ENCODE measurements around the gene NALCN. TPM values are rescaled to one million over a fixed set of nuclear protein-coding genes. Genes with fewer than 3 reads are reported as not detected.

The NALCN gene
- total and polyA plus RNA-seq, 10 donors = 0.02 to 0.13 (median 0.09) TPM; not detected in 2

DNA sequence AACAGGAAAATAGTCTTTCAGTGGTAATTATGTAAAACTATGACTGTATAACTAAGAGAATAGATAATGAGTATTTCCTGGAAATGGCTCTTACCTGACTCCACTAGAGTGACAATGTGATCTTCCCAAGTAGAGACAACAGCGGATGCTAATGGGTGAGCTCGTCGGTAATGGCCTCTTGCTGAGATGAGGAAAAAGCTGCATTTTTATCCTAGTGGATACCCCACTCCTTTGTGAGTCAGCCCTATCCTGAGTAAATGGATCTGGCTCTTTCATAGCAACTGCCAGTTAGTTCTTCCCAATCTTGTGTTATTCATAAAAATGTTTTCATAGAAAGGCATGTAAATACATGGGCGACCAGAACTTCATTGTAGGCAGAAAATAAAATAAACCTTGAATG lies 299.5 kb downstream of the NALCN start:
- WGBS, 5 donors = 65 to 83% (median 77%) methylated on average over 4 of the region's 4 CpGs
- DNase-seq = no peak
- H3K9me3 ChIP-seq = no peaks in the 10 kb centered on the region
- no peak overlapping the region for H3K27ac ChIP-seq
- H3K4me1 ChIP-seq = no peaks in the 10 kb centered on the region
- no peak overlapping the region for H3K4me3 ChIP-seq
- no peaks in the 10 kb centered on the region for H3K27me3 ChIP-seq (replicated peaks in 1 of 7)
- no peaks in the 10 kb centered on the region for H3K36me3 ChIP-seq
- intact Hi-C loops (cut with DNase I; ENCODE audit: low total_unique reads) = no loop called here
- TF ChIP-seq POLR2A (IDR thresholded peaks at IDR 0.05) (no peak), POLR2AphosphoS5 (IDR thresholded peaks at IDR 0.05) (no peak)
- TF ChIP-seq, protein P1, sequence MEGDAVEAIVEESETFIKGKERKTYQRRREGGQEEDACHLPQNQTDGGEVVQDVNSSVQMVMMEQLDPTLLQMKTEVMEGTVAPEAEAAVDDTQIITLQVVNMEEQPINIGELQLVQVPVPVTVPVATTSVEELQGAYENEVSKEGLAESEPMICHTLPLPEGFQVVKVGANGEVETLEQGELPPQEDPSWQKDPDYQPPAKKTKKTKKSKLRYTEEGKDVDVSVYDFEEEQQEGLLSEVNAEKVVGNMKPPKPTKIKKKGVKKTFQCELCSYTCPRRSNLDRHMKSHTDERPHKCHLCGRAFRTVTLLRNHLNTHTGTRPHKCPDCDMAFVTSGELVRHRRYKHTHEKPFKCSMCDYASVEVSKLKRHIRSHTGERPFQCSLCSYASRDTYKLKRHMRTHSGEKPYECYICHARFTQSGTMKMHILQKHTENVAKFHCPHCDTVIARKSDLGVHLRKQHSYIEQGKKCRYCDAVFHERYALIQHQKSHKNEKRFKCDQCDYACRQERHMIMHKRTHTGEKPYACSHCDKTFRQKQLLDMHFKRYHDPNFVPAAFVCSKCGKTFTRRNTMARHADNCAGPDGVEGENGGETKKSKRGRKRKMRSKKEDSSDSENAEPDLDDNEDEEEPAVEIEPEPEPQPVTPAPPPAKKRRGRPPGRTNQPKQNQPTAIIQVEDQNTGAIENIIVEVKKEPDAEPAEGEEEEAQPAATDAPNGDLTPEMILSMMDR (IDR thresholded peaks at IDR 0.05 in 8 of 11, conservative IDR thresholded peaks at IDR 0.05 in 3 of 11) = no peak

DNA sequence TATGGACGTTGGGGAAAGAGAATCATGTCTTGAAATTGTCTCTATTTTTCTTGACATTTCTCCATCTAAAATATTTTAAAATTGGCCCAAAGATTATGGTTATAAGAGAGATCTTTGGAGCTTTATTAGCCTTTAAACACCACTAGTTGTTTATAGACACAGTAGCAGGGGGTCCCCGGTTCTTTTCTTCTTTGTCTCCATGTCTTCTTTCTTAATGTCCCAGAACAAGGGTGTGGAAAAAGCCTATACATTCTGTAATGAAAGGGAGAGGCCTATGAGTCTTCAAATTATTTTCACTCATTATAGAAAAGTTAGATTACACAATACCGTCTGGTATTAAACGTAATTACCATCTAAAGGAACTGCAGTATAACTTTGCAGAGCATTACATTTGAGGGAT lies 300.0 kb downstream of the NALCN start:
- TF ChIP-seq POLR2A (IDR thresholded peaks at IDR 0.05) (no peak), POLR2AphosphoS5 (IDR thresholded peaks at IDR 0.05) (no peak)
- TF ChIP-seq, protein P1 (IDR thresholded peaks at IDR 0.05 in 8 of 11, conservative IDR thresholded peaks at IDR 0.05 in 3 of 11) = no peak
- no peaks in the 10 kb centered on the region for H3K27me3 ChIP-seq (replicated peaks in 1 of 7)
- H3K27ac ChIP-seq = no peak overlapping the region
- H3K4me3 ChIP-seq = no peak overlapping the region
- H3K36me3 ChIP-seq = no peaks in the 10 kb centered on the region
- no peaks in the 10 kb centered on the region for H3K9me3 ChIP-seq
- no peak for DNase-seq
- 65 to 76% (median 68%) methylated on average over 4 of the region's 4 CpGs for WGBS, 5 donors
- intact Hi-C loops (cut with DNase I; ENCODE audit: low total_unique reads) = no loop called here
- H3K4me1 ChIP-seq = no peaks in the 10 kb centered on the region

DNA sequence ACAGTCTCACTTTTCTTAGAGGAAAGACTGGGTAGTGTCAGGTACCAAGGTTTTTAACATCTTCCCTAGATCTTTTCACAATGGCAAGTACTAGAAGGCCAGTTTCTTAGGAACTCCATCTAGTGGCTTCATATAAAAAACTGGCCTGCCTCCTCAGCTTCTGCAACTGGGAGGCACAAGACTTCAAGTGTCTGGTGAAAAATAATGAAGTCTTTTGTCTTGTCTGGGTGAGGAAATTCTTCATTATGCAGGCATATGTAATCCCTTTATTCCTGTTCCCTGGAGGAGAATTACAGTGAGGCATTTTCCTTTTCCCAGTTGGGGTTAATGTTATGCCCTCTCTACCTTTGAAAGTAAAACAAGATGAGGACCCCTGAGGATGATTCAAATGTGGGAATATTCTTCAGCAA lies 300.5 kb downstream of the NALCN start:
- Histone ChIP-seq H3K4me3 (no peak overlapping the region), H3K36me3 (no peaks in the 10 kb centered on the region), H3K4me1 (no peaks in the 10 kb centered on the region), H3K27me3 (replicated peaks in 1 of 7) (no peaks in the 10 kb centered on the region), H3K27ac (no peak overlapping the region), H3K9me3 (no peaks in the 10 kb centered on the region)
- TF ChIP-seq POLR2AphosphoS5 (IDR thresholded peaks at IDR 0.05) (no peak), POLR2A (IDR thresholded peaks at IDR 0.05) (no peak)
- TF ChIP-seq, protein P1 (IDR thresholded peaks at IDR 0.05 in 8 of 11, conservative IDR thresholded peaks at IDR 0.05 in 3 of 11) = no peak
- no peak for DNase-seq
- intact Hi-C loops (cut with DNase I; ENCODE audit: low total_unique reads) = no loop called here

DNA sequence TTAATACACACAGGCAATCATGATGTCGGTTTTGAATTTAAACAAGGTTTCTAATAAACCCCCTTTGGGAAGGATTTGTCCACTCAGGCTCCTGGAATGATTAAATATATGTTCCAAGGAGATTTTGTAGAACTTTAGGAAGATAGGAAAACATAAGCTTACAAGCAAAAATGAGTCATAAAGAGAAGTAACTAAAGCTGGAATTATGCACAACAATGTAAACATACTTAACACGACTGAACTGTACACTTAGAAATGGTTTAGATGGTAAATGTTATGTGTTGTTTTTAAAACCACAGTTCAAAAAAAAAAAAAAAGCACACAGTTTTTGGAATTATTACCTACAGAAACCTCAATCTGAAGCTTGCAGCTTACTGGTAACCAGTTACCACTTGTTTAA lies 304.4 kb downstream of the NALCN start:
- Histone ChIP-seq H3K4me3 (no peak overlapping the region), H3K9me3 (no peaks in the 10 kb centered on the region), H3K27me3 (replicated peaks in 1 of 7) (no peaks in the 10 kb centered on the region), H3K4me1 (no peaks in the 10 kb centered on the region), H3K36me3 (no peaks in the 10 kb centered on the region), H3K27ac (no peak overlapping the region)
- no peak for TF ChIP-seq POLR2A (IDR thresholded peaks at IDR 0.05)
- no peak for TF ChIP-seq POLR2AphosphoS5 (IDR thresholded peaks at IDR 0.05)
- TF ChIP-seq, protein P1 (IDR thresholded peaks at IDR 0.05 in 8 of 11, conservative IDR thresholded peaks at IDR 0.05 in 3 of 11) = no peak
- 73 to 88% (median 83%) methylated on average over 2 of the region's 2 CpGs for WGBS, 5 donors
- intact Hi-C loops (cut with DNase I; ENCODE audit: low total_unique reads) = no loop called here
- DNase-seq = no peak
